ENCODE data around the gene EIF4E2.

The EIF4E2 gene

DNA sequence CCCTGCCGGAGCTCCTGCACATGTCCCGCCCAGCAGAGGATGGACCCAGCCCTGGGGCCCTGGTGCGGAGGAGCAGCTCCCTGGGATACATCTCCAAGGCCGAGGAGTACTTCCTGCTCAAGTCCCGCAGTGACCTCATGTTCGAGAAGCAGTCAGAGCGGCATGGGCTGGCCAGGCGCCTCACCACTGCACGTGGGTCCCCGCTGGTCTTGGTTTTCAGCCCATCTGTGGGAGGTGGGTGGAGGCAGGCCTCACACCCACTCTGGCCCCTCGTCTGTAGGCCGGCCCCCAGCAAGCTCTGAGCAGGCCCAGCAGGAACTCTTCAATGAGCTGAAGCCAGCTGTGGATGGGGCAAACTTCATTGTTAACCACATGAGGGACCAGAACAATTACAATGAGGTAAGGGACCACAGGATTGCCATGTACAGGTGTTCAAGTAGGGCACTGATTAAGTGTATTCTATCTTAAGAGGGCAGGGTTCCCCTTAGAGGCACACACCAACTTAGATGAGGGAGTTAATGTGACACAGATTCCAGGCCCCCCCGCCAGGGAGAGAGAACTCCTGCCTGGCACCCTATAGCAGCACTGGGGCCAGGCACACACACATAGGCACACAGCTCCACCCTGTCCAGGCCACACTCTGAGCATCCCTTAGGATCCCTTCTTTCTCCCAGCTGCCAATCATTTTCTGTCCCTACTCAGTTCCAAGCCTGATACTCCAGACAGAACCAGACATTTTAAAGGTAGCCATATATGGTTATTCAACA, 16.4 kb upstream of the EIF4E2 start:
- H3K27ac ChIP-seq, result no peak overlapping the region
- TF ChIP-seq, protein P1, sequence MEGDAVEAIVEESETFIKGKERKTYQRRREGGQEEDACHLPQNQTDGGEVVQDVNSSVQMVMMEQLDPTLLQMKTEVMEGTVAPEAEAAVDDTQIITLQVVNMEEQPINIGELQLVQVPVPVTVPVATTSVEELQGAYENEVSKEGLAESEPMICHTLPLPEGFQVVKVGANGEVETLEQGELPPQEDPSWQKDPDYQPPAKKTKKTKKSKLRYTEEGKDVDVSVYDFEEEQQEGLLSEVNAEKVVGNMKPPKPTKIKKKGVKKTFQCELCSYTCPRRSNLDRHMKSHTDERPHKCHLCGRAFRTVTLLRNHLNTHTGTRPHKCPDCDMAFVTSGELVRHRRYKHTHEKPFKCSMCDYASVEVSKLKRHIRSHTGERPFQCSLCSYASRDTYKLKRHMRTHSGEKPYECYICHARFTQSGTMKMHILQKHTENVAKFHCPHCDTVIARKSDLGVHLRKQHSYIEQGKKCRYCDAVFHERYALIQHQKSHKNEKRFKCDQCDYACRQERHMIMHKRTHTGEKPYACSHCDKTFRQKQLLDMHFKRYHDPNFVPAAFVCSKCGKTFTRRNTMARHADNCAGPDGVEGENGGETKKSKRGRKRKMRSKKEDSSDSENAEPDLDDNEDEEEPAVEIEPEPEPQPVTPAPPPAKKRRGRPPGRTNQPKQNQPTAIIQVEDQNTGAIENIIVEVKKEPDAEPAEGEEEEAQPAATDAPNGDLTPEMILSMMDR (conservative IDR thresholded peaks at IDR 0.05), result no peak

DNA sequence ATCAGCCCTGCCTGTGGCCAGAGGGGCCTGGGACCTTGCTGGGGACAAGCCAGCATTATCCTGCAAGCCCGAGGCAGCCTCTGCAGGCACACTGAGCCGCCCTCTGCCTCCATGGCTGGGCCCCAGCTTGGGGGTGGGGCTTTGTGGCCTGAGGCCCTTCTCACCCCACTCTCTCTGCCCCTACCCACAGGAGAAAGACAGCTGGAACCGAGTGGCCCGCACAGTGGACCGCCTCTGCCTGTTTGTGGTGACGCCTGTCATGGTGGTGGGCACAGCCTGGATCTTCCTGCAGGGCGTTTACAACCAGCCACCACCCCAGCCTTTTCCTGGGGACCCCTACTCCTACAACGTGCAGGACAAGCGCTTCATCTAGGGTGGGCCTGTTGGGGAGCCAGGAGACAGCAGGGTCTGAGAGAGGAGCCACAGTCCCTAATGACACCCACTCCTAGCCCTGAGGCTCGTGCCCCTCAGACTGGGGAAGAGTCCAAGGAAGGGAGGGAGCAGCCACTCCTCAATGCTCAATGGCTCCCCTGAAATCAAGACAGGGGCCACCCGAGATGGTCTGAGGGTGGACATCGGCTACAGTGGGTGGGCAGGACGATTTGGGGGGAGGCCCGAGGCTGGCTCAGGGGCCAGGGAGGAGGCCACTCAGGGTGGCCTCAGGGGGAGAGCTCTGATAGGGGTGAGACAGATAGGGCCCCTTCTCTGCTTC, 15.4 kb upstream of the EIF4E2 start:
- TF ChIP-seq, protein P1 (conservative IDR thresholded peaks at IDR 0.05), result no peak
- H3K27ac ChIP-seq, result no peak overlapping the region

DNA sequence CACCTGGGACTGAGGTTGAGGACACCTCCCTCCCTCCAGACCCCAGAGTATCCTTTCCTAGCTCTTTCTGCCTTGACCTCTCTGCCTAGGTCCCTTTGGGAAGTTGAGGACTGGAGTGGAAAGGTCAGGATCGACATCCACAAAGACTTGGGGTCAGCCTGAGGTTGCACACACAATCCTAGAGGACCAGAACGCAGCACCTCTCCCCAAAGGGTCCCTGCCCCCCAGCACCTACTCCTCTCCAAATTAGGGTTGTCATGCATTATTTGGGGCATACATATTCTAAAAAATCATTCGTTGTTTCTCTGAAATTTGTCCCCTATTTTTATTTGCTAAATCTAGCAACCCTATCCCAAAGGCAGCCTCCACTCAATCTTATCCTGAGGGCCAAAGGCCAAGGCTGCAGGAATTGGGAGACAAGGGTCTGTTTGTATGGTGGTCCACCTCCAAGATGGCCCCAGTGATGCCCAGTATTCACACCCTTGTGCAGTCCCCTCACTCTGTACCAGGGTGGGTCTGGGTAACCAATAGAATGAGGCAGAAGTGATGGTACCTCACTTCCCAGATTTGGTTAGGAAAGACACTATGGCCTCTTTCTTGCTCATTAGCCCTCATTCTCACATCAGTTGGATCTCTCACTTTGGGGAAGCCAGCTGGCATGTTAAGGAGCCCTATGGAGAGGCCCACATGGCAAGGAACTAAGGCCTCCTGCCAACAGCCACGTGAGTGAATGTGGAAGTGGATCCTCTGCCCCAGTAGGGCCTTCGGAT, 14.5 kb upstream of the EIF4E2 start:
- TF ChIP-seq, protein P1 (conservative IDR thresholded peaks at IDR 0.05), result no peak
- no peak overlapping the region for H3K27ac ChIP-seq

DNA sequence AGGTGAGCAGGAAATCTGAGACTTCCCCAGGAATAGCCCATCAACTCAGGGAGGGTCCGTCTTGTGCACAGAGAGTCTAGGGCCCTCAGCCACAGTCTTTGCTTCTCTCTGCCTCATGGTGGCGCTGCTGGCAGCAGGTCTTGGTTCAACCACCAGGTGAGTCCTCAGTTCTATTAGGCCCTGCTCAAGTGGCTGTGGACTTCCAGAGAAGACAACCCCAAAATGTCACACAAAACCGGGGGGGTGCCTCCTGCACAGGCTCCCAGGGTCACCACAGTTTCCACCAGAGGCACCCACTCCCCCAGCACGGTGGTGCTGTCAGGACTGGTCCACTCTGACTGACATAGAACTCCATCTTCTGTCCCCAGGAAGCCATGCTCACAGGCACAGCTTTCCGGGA, 13.4 kb upstream of the EIF4E2 start:
- H3K27ac ChIP-seq, result no peak overlapping the region
- TF ChIP-seq, protein P1 (conservative IDR thresholded peaks at IDR 0.05), result peak; percentile 23; the same call in 1 of the 2 replicates

DNA sequence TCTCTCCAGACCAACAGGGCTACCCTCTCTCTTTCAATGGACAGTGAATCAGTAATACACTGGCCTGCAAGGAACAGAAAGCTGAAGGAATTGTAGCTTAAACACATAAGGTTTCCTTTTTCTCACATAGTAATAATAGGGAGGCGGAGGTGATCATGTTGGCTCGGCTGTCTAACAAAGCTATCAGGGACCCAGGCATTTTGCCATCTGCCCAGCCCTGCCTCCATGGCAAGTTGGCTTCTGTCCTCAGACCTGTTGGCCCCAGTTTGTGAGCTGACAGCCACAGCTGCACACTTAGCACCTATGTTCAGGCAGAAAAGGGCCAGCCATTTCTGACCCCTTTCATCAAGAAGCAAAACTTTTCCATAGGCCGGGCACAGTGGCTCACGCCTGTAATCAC, 13.0 kb upstream of the EIF4E2 start:
- TF ChIP-seq, protein P1 (conservative IDR thresholded peaks at IDR 0.05), result no peak
- no peak overlapping the region for H3K27ac ChIP-seq

DNA sequence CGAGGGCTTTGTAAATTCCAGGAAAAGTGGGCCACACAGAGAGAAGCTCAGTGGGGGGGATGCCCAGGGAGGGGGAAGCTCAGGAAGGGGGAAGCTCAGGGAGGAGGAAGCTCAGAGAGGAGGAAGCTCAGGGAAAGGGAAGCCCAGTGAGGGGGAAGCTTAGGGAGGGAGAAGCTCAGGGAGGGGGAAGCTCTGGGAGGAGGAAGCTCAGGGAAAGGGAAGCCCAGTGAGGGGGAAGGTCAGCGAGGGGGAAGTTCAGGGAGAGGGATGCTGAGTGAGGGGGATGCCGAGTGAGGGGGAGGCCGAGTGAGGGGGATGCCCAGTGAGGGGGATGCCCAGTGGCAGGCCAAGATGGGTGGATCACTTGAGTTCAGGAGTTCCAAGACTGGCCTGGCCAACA, 11.8 kb upstream of the EIF4E2 start:
- TF ChIP-seq, protein P1 (conservative IDR thresholded peaks at IDR 0.05), result no peak
- no peak overlapping the region for H3K27ac ChIP-seq
